CD4-positive, alpha-beta T cell treated with Interleukin-15 for 1 hour (primary cell): ENCODE measurements around the gene TLR8.
A peak's percentile ranks its signal among the peaks of the same experiment; 100 is the strongest.
"Not testable (repeated sequence)": the region's sequence is repeated elsewhere in the genome, so short reads cannot be mapped to it uniquely, and the experiment has no call there.

Experiments used
- DNase-seq: peaks from one replicate; pipeline ENCODE4 v3.0.0-alpha.2; 2020

TLR8 gene

DNA sequence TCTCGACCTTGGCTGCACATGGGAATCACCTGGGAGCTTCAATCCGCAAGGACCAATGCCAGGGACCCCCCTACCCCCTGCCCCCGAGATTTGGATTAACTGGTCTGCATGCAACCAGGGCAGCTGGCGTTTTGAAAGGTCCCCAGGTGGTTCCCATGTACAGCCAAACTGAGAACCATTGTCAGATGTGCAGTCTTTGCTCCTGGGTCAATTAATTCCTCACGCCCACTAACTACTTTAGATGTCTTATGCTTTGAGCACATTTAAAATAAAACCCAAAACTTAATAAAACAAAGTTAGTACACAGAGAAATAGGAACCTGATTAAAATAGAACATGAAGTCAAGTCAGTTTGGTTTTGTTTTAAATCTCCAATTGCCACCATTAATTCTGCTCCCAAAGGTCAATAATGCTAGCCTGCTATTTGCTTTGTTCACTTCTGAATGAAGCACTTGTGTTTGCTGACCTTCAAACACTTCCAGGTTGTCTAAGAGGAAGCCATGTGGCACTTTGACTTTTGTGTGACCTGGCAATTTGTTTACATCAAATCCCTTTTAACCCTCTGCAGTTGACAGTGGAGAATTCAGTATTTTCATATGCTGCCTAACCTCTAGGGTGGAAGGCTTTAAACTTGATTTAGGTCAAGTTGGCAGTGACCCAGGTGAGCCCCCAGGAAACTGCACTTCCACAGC is 41.3 kb downstream of the TLR8 start:
- no peak for DNase-seq

DNA sequence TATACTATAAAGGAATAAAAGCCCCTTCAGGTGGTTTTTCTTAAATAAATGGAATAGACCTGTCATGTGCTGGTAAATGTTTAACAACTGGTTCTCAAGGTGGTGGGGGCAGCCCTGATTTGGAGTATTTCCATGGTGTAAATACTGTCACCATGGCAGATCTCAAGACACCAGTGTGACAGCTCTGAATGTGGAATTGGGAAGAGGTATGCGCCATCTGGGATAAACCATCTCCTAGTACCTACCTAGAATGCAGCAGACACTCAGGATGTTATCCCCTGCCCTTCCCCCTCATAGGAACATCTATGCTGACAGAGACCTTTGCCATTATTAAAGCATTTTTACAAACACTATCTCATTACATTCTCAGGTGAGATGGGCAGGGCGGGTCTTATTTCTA is 42.1 kb downstream of the TLR8 start:
- DNase-seq = no peak

DNA sequence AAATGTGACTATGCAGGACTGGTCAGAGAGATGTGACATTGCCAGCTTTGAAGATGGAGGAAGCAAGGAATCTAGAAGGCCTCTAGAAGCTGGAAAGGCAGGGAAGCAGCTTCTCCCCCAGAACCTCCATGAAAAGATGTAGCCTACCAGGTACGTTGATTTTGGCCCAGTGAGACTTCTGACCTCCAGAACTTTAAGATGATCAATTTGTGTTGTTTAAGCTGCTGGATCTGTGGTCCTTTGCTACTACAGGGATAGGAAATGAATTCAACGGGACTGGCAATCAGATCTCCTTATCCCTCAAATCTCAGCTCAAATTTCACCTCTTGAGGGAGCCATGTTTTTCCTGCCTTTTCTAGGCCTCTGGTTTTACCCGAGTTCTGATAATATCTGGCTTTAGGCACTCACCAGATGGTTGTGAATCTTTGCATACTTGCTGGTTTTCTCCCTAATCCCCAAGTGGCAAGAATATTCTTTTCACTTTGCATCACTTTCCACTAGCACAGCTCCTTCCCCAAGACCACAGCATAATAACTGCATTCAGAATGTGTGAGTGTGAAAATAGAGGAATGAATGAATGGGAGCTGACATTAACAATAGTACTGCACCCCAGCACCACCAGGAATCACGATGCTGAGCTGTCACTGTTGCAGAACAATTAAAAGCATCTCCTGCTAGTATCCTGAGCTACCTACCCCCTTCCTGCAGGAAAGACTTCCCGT is 42.9 kb downstream of the TLR8 start:
- DNase-seq = no peak

DNA sequence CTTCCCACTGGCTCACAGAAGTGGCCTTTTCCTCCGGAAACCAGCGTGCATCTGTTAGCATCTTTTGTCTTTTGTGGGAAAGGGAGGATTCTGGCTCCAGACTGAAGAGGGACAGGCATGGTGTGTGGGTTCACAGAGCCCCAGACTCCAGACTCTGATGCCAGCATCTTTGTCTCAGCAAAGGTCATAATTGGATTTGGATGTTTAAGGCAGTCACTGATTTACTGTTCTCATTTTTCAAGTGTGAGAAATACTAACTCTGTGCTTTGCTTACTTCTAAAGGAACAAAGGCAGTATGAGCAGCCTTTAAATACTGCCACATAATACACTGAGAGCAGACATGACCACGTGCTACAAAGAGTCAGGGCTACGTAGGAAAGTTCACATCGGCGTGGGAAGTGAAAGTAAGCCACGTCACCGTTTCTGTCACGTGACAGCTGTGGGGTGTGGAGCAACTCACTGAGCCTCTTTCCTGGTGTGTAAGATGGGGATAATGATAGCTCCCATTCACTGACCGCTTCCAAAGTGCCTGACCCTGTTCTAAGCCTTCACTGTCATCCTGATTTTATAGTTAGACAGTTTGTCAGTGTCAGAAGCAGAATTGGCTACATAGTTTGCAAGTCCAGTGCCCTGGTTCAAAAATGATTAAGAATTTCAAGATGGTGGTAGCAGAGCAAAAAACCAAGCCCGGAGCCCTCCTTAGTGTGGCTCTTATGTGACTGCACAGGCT is 43.7 kb downstream of the TLR8 start:
- DNase-seq = peak; percentile 92

DNA sequence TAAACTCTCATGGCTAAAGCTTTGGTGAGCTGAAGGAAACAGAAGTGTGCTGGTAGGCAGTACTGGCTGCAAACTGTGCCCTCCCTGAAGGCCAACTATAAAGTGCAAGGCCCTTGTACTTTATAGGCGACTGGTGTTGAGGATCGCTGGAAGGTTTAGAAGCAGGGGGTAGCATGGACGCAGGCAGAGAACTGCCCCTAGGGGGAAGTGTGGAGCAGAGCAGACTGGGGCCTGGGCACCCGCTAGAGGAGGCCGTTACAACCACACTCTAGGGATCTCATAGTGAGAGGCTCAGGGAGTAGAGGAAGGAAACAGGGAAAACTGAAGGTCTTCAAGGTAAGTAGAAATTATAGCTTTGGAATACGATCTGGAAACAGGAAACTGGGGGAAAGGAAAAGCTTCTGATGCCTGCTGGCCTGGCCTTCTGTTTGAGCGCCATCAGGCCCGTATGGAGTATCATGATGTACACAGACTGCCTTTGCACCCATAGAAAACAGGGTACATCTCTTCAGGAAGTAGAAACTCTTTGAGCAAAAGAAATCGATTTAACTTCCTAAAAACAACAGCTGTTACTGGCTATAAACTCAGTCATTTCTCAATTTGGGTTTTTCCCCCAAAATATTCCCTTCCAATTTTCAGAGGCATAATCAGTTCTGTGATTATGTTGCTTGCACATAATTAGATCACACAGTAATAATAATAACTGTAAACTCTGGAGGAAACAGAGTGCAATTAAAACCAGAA is 44.6 kb downstream of the TLR8 start:
- DNase-seq = peak; percentile 79

DNA sequence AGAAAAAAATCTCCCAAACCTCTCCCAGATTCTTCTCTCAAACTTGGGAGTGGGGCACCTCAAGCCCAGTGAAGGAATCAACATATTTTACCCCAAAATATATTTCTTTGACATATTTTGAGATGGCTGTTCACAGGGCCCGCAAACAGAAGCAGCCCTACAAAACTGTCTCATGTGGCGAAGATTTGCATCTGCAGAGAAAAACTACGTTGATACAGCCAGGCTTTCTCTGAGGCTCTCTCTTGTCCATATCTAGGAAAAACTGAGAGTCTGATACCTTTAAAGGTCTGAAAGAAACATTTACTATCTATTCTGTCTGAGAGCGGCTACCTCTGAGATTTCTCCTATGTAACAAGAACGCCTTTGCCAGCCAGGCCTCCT is 45.2 kb downstream of the TLR8 start:
- no peak for DNase-seq

DNA sequence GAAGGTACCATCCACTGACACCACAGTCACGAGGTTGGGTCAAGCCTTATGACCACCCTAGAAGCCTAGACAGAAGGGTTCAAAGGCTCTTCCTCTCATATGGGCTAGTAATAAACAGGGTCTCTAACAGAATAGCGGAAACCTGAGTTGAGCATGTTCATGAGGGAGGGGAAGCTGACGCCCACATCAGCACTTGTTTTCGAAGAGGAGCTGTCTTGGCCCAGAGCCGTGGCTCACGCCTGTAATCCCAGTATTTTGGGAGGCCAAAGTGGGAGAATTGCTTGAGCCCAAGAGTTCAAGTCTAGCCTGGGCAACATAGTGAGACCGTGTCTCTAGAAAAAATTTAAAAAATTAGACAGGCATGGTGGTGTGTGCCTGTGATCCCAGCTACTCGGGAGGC is 47.0 kb downstream of the TLR8 start:
- DNase-seq = no peak

DNA sequence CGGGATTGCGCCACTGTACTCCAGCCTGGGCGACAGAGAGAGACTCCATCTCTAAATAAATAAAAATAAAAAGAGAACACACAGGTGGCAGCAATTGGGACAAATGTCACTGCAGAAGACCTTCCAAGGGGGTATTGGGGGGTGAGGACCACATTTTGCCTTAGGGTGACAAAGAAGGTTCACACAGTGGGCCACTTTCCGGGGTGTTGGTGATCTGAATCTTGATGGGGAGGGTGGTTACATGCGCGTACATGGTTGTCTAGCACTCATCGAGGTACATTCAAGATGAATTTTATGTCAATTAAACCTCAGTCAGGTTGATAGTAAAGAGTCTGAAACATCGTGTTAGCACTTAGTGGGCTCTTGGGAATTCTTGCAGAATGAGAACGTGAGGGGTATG is 48.0 kb downstream of the TLR8 start:
- DNase-seq = no peak

DNA sequence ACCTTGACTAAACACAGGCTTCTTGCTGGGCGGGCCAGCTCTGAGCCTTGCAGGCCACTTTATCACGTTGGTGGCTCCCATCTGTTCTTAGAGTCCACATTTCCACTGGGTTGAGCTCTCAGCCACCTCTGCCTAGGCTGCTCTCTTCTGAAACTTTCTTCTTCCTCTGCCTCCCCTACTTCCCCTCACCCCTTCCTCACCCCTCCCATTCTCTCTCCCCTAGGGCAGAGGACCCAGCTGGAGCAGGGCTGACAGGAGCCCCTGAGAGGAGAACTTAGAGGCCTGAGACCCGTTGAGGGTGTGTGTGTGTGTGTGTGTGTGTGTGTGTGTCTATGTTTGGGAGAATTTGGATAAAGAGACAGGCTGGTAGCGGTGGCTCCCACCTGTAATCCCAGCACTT is 48.6 kb downstream of the TLR8 start:
- DNase-seq = no peak

DNA sequence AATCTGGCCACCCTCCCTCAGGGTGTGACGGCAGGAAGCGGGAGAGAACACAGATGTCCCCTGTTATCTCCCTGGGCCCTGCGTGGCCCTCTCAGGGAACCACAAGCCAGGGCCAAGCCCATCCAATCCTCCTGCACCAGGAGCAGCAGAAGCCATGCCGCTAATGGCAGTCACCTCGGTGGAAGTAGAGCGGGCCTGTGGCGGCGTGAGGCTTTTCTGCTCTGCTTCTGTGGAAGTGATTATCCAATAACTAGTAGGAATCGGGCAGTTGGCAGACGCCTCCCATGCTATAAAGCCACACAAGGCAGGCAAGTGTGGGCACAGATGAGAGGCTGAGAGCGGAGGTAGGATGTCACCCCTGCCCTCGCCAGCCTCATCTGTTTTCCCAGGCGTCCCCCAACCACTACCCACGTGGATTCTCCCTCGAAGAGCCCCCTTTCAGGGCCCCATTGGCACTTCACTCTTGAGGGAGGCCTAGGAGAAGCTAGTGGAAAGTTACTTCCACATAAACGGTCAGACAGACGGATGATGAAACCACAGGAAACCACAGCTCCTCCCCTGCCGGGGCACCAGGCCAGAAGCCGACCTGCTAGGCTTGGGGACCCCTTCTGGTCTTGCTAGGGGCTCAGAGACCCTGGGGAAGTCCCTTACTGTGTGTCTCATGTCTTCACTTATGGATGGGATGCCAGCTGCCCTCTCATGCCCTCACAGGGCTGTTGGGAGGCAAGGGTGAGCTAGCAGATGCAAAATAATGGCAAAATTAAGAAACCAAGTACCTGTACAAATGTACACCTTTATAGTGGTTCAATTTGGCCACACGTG is 49.7 kb downstream of the TLR8 start:
- peak; percentile 86 for DNase-seq

DNA sequence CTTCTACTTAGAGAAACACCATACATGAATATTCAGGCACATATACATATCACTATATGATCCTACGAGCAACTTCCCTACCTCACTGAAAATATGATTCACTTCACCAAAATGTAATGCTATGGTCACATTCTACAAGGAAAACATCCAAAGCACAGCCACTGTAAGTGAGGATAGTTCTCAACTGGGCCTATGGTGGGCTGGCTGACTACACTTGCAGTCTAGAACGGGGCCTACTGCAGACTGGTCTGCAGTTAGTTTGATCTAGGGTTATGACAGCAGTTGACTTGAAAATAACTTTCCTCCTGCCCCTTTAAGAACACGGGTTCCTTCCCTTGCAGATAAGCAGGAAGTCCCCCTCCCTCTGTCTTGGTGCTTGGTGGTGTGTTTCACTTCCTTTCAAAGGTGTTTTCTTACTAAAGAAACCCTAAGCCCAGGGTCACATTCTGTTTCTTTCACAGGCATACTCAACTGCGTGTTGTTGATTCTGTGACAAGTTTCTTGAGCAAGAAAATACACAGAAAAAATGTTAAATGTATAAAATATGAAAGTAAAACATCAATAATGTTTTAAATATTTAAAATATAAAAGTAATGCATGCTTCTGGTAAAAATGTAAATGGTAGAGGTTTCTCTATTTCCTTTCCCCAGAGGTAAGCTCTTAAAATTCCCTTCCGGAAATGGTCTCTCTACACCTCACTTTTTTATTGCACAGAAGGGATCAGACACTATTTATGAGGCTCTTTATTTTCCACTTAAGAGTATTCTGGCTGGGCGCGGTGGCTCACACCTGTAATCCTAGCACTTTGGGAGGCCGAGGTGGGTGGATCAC is 50.5 kb downstream of the TLR8 start:
- DNase-seq = peak; percentile 82

DNA sequence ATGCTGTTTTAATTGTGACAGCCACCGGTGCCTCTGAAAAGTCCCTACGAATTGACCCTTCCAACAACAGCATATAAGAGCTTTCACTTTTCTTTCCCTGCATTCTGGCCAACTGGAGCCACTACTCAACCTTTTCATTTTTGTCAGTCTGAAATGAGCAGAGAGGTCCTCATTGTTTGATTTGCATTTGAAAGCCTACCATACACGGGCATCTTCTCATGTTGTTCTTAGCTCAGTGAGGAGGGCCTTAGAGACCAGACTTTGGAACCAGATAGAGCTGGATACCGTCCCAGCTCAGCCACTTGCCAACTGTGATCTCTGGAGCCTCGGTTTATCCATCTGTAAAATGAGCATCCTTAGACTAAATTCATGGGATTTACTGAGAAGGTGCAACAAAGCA is 51.6 kb downstream of the TLR8 start:
- no peak for DNase-seq

DNA sequence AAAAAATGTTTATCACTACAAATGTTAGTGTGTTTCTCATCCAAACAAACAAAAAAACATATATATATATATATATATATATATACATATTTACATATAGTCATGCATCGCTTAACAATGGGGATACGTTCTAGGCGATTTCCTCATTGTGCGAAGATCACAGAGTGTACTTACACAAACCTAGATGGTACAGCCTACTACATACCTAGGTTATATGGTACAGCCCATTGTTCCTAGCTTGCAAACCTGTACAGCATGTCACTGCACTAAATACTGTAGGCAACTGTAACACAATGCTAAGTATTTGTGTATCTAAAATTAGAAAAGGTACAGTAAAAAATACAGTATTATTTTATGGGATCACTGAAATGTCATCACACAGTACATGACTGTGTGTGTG is 52.0 kb downstream of the TLR8 start:
- DNase-seq = no peak

DNA sequence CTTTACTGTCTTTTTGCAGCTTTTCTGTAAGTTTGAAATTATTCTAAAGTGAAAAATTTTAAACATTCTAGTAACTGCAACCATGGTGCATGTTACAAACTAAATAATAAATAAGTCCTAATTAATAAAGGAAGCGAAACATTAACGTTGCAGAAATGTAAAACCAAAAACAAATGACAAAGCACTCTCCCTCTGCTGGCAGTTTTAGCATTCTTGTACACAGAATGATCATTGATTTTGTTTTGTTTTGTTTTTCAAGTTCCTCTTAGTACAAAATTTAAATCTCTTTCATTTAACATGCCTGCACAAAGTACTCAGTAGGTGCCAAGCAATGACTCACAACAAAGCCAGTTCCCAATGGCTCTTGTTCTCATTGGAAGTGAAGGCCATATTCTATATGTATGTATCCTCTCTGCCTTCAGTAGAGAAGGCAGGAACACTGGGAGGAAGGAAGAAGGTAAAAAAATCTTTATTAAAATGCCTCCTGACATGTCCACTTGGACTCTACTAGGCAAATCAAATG is 54.8 kb downstream of the TLR8 start:
- DNase-seq = no peak

DNA sequence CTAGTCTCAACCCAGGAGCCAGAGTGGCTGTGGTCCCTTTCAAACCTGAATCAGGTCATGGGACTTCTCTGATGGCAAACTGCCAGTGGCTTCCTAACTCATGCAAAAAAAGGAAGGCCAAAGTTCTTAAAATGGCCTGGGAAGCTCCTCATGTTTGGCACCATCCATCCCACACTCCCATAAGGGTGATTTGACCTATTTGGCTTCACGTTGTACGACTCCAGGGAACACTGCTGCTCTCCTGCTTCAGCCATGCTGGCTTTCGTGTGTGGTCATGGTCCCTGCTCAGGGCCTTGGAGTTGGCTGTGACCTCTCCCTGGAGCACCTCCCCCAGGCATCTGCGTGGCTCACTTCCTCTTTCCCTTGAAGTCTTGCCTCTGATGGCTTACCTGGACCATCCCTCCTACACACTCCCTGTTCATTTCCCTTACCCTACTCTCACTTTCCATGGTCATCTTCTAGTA is 55.7 kb downstream of the TLR8 start:
- no peak for DNase-seq

DNA sequence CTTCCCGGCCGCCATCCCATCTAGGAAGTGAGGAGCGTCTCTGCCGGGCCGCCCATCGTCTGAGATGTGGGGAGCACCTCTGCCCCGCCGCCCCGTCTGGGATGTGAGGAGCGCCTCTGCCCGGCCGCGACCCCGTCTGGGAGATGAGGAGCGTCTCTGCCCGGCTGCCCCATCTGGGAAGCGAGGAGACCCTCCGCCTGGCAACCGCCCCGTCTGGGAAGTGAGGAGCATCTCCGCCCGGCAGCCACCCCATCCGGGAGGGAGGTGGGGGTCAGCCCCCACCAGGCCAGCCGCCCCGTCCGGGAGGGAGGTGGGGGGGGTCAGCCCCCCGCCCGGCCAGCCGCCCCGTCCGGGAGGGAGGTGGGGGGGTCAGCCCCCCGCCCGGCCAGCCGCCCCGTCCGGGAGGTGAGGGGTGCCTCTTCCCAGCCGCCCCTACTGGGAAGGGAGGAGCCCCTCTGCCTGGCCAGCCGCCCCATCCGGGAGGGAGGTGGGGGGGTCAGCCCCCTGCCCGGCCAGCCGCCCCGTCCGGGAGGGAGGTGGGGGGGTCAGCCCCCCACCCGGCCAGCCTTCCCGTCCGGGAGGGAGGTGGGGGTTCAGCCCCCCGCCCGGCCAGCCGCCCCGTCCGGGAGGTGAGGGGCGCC is 56.9 kb downstream of the TLR8 start:
- not testable (repeated sequence) for DNase-seq

DNA sequence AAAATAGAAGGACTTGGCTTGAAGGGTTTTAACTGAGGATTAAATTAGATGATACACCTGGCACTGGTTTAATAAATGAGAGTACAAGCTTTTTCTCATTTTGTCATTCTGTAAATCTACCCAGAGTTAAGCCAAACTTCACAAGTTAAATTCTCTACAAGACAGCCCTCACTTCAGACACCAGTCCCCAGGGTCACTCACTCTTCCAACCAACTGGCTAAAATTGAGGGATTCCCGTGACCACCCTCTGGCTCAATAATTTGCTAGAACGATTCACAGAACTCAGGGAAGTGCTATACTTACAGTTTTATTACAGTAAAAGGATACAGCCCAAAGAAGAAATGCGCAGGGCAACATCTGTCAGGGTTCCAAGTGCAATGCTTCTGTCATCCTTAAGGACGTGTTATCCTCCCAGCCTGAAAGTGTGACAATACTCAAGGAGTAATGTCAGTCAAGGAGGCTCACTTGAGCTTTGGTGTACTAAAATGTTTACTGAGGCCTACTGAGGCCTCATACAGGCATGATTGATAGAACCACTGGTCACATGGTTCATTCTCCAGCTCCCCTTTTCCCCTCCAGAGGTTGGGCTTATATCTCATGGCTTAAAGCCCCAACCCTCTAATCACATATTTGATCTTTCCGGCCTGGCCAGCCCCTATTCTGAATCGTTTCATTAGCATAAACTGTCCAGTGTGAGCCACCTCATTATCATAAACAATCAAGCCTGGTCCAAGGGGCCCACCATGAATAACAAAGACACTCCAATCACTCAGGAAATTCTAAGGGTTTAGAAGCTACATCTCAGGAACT is 58.9 kb downstream of the TLR8 start:
- no peak for DNase-seq

DNA sequence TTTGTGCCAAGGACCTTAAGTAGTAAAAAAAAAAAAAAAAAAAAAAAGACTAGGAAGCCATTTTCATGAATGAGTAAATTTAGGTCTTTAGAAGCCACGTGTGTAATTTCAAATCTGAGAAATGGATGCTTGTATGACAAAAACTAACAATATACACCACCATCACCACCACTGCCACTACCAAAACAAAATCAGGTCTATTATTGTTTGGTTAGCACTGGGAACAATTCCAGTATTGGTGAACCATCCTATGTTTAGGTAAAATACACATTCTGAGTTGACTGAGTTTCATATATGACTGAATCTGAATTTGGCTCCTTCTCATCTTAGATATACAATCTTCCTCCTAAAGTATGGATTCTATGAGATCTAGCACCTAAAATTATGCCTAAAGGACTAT is 59.7 kb downstream of the TLR8 start:
- no peak for DNase-seq

DNA sequence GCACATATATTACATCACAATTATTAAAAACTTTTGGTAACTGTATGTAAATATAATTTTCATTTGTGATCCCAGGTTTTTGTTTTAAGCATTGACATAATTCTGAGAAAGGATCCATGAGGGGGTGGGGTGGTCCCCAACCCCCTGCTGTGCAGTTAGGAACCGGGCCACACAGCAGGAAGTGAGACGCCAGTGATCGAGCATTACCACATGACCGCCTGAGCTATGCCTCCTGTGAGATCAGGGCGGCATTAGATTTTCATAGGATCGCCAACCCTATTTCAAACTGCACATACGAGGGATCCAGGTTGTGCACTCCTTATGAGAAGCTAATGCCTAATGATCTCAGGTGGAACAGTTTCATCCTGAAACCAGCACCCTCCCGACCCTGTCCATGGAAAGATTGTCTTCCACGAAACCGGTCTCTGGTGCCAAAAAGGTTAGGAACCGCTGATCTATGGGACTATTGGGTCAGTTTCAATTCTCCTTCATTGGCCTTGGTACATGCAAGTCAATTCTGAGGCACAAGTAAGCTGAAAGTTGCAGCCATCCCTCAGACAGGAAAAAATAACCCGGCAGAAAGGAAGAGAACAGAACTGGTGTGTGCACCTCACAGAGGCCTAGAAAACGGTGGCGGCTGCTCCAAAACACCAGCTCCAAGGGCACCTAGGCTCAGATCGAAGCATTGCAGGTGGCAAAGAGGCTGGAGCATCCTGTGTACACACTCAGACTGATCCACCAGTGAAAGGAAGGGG is 61.5 kb downstream of the TLR8 start:
- DNase-seq = no peak
